GM23338 (cell line): ENCODE data around the gene SEPTIN3.

Experiments used
- CREB1 ChIP-seq: fragments of 250-450 bp; sonication (Bioruptor Pico); IDR thresholded peaks from 2 replicates; pipeline ENCODE4 v1.5.0; 2020; ENCODE audit warnings: low read depth, mild to moderate bottlenecking, moderate library complexity
- EZH2phosphoT487 ChIP-seq: fragments of 200-600 bp; sonication (generic); IDR thresholded peaks from one replicate; pipeline ENCODE4 v1.8.1; 2018; ENCODE audit warnings: antibody characterized with exemption; ENCODE audit not compliant: unreplicated experiment
- POLR2AphosphoS5 ChIP-seq: IDR thresholded peaks from 2 replicates; pipeline ENCODE4 v1.6.1; 2016; ENCODE audit warnings: antibody characterized with exemption, low read depth
- ZNF331 ChIP-seq: fragments of 250-450 bp; sonication (Bioruptor Pico); IDR thresholded peaks from 2 replicates; pipeline ENCODE4 v1.5.0; 2020; ENCODE audit warnings: low read depth, mild to moderate bottlenecking, moderate library complexity
- TF ChIP-seq, protein P1 (sequence below), 2 experiments: fragments of 200-600 bp in 1 of 2; sonication (generic) in 1 of 2; conservative IDR thresholded peaks; 2 replicates each; pipeline versions ENCODE4 v1.5.1 to v1.6.1; 2016 to 2017; ENCODE audit warnings: antibody characterized with exemption in 2 of 2, low read depth in 2 of 2, mild to moderate bottlenecking in 2 of 2, moderate library complexity in 1 of 2
- TF ChIP-seq, protein P2 (sequence below): IDR thresholded peaks from one replicate; pipeline ENCODE4 v1.6.1; 2018; ENCODE audit warnings: antibody characterized with exemption; ENCODE audit not compliant: unreplicated experiment
- TF ChIP-seq, protein P3 (sequence below): IDR thresholded peaks from 2 replicates; pipeline ENCODE4 v1.6.1; 2016; ENCODE audit warnings: antibody characterized with exemption

GRCh38 chr22:42001706-42002105 is 32.5 kb downstream of the SEPTIN3 start:
- TF ChIP-seq, protein P1, sequence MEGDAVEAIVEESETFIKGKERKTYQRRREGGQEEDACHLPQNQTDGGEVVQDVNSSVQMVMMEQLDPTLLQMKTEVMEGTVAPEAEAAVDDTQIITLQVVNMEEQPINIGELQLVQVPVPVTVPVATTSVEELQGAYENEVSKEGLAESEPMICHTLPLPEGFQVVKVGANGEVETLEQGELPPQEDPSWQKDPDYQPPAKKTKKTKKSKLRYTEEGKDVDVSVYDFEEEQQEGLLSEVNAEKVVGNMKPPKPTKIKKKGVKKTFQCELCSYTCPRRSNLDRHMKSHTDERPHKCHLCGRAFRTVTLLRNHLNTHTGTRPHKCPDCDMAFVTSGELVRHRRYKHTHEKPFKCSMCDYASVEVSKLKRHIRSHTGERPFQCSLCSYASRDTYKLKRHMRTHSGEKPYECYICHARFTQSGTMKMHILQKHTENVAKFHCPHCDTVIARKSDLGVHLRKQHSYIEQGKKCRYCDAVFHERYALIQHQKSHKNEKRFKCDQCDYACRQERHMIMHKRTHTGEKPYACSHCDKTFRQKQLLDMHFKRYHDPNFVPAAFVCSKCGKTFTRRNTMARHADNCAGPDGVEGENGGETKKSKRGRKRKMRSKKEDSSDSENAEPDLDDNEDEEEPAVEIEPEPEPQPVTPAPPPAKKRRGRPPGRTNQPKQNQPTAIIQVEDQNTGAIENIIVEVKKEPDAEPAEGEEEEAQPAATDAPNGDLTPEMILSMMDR (conservative IDR thresholded peaks at IDR 0.05; ENCODE audit: low read depth in 2 of 2): no peak
- TF ChIP-seq, protein P2, sequence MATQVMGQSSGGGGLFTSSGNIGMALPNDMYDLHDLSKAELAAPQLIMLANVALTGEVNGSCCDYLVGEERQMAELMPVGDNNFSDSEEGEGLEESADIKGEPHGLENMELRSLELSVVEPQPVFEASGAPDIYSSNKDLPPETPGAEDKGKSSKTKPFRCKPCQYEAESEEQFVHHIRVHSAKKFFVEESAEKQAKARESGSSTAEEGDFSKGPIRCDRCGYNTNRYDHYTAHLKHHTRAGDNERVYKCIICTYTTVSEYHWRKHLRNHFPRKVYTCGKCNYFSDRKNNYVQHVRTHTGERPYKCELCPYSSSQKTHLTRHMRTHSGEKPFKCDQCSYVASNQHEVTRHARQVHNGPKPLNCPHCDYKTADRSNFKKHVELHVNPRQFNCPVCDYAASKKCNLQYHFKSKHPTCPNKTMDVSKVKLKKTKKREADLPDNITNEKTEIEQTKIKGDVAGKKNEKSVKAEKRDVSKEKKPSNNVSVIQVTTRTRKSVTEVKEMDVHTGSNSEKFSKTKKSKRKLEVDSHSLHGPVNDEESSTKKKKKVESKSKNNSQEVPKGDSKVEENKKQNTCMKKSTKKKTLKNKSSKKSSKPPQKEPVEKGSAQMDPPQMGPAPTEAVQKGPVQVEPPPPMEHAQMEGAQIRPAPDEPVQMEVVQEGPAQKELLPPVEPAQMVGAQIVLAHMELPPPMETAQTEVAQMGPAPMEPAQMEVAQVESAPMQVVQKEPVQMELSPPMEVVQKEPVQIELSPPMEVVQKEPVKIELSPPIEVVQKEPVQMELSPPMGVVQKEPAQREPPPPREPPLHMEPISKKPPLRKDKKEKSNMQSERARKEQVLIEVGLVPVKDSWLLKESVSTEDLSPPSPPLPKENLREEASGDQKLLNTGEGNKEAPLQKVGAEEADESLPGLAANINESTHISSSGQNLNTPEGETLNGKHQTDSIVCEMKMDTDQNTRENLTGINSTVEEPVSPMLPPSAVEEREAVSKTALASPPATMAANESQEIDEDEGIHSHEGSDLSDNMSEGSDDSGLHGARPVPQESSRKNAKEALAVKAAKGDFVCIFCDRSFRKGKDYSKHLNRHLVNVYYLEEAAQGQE: no peak
- TF ChIP-seq POLR2AphosphoS5: no peak
- TF ChIP-seq, protein P3, sequence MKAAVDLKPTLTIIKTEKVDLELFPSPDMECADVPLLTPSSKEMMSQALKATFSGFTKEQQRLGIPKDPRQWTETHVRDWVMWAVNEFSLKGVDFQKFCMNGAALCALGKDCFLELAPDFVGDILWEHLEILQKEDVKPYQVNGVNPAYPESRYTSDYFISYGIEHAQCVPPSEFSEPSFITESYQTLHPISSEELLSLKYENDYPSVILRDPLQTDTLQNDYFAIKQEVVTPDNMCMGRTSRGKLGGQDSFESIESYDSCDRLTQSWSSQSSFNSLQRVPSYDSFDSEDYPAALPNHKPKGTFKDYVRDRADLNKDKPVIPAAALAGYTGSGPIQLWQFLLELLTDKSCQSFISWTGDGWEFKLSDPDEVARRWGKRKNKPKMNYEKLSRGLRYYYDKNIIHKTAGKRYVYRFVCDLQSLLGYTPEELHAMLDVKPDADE: no peak
- no peak for TF ChIP-seq CREB1
- TF ChIP-seq ZNF331: no peak
- no peak for TF ChIP-seq EZH2phosphoT487
